HUES6 (cell line): ENCODE data around the gene ESR1.

Experiments used
- H3K27ac ChIP-seq: 2 replicates; pipeline ENCODE4 v1.7.0; 2013; ENCODE audit warnings: low read depth, mild to moderate bottlenecking, low read length, inconsistent platforms
- H3K27me3 ChIP-seq: 2 replicates; pipeline ENCODE4 v1.6.1; 2013; ENCODE audit warnings: low read length; ENCODE audit not compliant: control insufficient read depth, insufficient read depth
- H3K36me3 ChIP-seq: 2 replicates; pipeline ENCODE4 v1.6.1; 2013; ENCODE audit warnings: low read length; ENCODE audit not compliant: control insufficient read depth, insufficient read depth
- H3K4me1 ChIP-seq: 2 replicates; pipeline ENCODE4 v1.6.1; 2013; ENCODE audit warnings: low read length; ENCODE audit not compliant: control insufficient read depth, insufficient read depth
- H3K4me3 ChIP-seq: 2 replicates; pipeline ENCODE4 v1.5.1; 2013; ENCODE audit warnings: low read depth, low read length
- H3K9ac ChIP-seq: one replicate; pipeline ENCODE4 v1.6.1; 2013; ENCODE audit warnings: mild to moderate bottlenecking, low read length
- H3K9me3 ChIP-seq: 2 replicates; pipeline ENCODE4 v1.6.1; 2013; ENCODE audit warnings: low read depth, low read length; ENCODE audit not compliant: control insufficient read depth, insufficient read depth

ESR1 gene

GRCh38 chr6:152094992-152095592, 287.6 kb downstream of the ESR1 start:
- no peak overlapping the region for H3K4me3 ChIP-seq
- H3K27ac ChIP-seq = no peak overlapping the region
- H3K36me3 ChIP-seq = no peaks in the 10 kb centered on the region
- peaks cover 14% of the 10 kb centered on the region for H3K4me1 ChIP-seq
- no peaks in the 10 kb centered on the region for H3K27me3 ChIP-seq
- no peaks in the 10 kb centered on the region for H3K9me3 ChIP-seq
- H3K9ac ChIP-seq = no peak overlapping the region

- Histone ChIP-seq H3K4me1 (peaks cover 20% of the 10 kb centered on the region), H3K27ac (no peak overlapping the region), H3K9ac (no peak overlapping the region), H3K27me3 (no peaks in the 10 kb centered on the region), H3K36me3 (no peaks in the 10 kb centered on the region), H3K4me3 (no peak overlapping the region), H3K9me3 (no peaks in the 10 kb centered on the region)
Measured at GRCh38 chr6:152096863-152097496, 289.5 kb downstream of the ESR1 start.

GRCh38 chr6:152098683-152099082, 291.2 kb downstream of the ESR1 start:
- Histone ChIP-seq H3K9me3 (no peaks in the 10 kb centered on the region), H3K4me1 (peaks cover 20% of the 10 kb centered on the region), H3K4me3 (no peak overlapping the region), H3K36me3 (no peaks in the 10 kb centered on the region), H3K9ac (no peak overlapping the region), H3K27ac (no peak overlapping the region), H3K27me3 (no peaks in the 10 kb centered on the region)

- Histone ChIP-seq H3K9ac (no peak overlapping the region), H3K4me1 (peaks cover 15% of the 10 kb centered on the region), H3K9me3 (no peaks in the 10 kb centered on the region), H3K27me3 (no peaks in the 10 kb centered on the region), H3K27ac (no peak overlapping the region), H3K4me3 (no peak overlapping the region), H3K36me3 (no peaks in the 10 kb centered on the region)
Measured at GRCh38 chr6:152099446-152100182, 292.1 kb downstream of the ESR1 start.

GRCh38 chr6:152100183-152100618, 292.7 kb downstream of the ESR1 start:
- H3K36me3 ChIP-seq = no peaks in the 10 kb centered on the region
- no peaks in the 10 kb centered on the region for H3K9me3 ChIP-seq
- peaks cover 12% of the 10 kb centered on the region for H3K4me1 ChIP-seq
- H3K9ac ChIP-seq = no peak overlapping the region
- no peak overlapping the region for H3K4me3 ChIP-seq
- no peaks in the 10 kb centered on the region for H3K27me3 ChIP-seq
- no peak overlapping the region for H3K27ac ChIP-seq

GRCh38 chr6:152107973-152108372, 300.5 kb downstream of the ESR1 start:
- 0 out of 2 replicates have a peak, but pooled peaks cover 2% of the 10 kb centered on the region for H3K9me3 ChIP-seq
- no peaks in the 10 kb centered on the region for H3K27me3 ChIP-seq
- no peaks in the 10 kb centered on the region for H3K4me1 ChIP-seq
- H3K36me3 ChIP-seq = no peaks in the 10 kb centered on the region
- H3K27ac ChIP-seq = no peak overlapping the region
- H3K4me3 ChIP-seq = no peak overlapping the region
- H3K9ac ChIP-seq = no peak overlapping the region

- Histone ChIP-seq H3K27ac (no peak overlapping the region), H3K27me3 (no peaks in the 10 kb centered on the region), H3K4me3 (no peak overlapping the region), H3K36me3 (no peaks in the 10 kb centered on the region), H3K9ac (no peak overlapping the region), H3K4me1 (no peaks in the 10 kb centered on the region), H3K9me3 (0 out of 2 replicates have a peak, but pooled peaks cover 2% of the 10 kb centered on the region)
Measured at GRCh38 chr6:152110886-152111820, 303.7 kb downstream of the ESR1 start.

- H3K27me3 ChIP-seq = no peaks in the 10 kb centered on the region
- no peak overlapping the region for H3K4me3 ChIP-seq
- H3K9ac ChIP-seq = no peak overlapping the region
- no peaks in the 10 kb centered on the region for H3K36me3 ChIP-seq
- 0 out of 2 replicates have a peak, but pooled peaks cover 2% of the 10 kb centered on the region for H3K9me3 ChIP-seq
- H3K4me1 ChIP-seq = no peaks in the 10 kb centered on the region
- H3K27ac ChIP-seq = no peak overlapping the region
Measured at GRCh38 chr6:152112491-152113261, 305.2 kb downstream of the ESR1 start.

- Histone ChIP-seq H3K4me3 (no peak overlapping the region), H3K27me3 (no peaks in the 10 kb centered on the region), H3K4me1 (no peaks in the 10 kb centered on the region), H3K9me3 (no peaks in the 10 kb centered on the region), H3K9ac (no peak overlapping the region), H3K27ac (no peak overlapping the region), H3K36me3 (no peaks in the 10 kb centered on the region)
Measured at GRCh38 chr6:152117156-152118133, 310.0 kb downstream of the ESR1 start.
